Colon (tissue), 2 donors: ENCODE data around the gene ENGASE.

ENCODE experiments used
- FAIRE-seq: peaks from 2 replicates; lab custom pipeline; 2012; peaks lifted over from hg19 to GRCh38; lab: Jason Lieb, UNC
- donor health status: control.
- donor health status: control.

ENGASE gene

GRCh38 chr17:79080349-79080748 lies 5.7 kb downstream of the ENGASE start:
- no peak for FAIRE-seq

- no peak for FAIRE-seq
Observed at GRCh38 chr17:79080761-79081290, 6.2 kb downstream of the ENGASE start.

- FAIRE-seq = no peak
Observed at GRCh38 chr17:79081571-79082276, 7.1 kb downstream of the ENGASE start.

- no peak for FAIRE-seq
Observed at GRCh38 chr17:79082311-79083190, 7.9 kb downstream of the ENGASE start.

- no peak for FAIRE-seq
Observed at GRCh38 chr17:79083191-79083971, 8.8 kb downstream of the ENGASE start.

GRCh38 chr17:79084291-79085153 lies 9.9 kb downstream of the ENGASE start:
- no peak for FAIRE-seq

- no peak for FAIRE-seq
Observed at GRCh38 chr17:79085154-79085920, 10.7 kb downstream of the ENGASE start.

GRCh38 chr17:79085921-79086551 lies 11.4 kb downstream of the ENGASE start:
- FAIRE-seq = no peak

GRCh38 chr17:79086609-79087427 lies 12.2 kb downstream of the ENGASE start:
- FAIRE-seq = no peak

GRCh38 chr17:79087428-79088143 lies 13.0 kb downstream of the ENGASE start:
- no peak for FAIRE-seq

GRCh38 chr17:79088247-79088996 lies 13.8 kb downstream of the ENGASE start:
- no peak for FAIRE-seq

GRCh38 chr17:79088997-79089328 lies 14.3 kb downstream of the ENGASE start:
- FAIRE-seq = no peak

- no peak for FAIRE-seq
Observed at GRCh38 chr17:79089720-79090442, 15.3 kb downstream of the ENGASE start.

GRCh38 chr17:79090443-79091225 lies 16.0 kb downstream of the ENGASE start:
- no peak for FAIRE-seq

- no peak for FAIRE-seq
Observed at GRCh38 chr17:79091226-79091670, 16.6 kb downstream of the ENGASE start.

- no peak for FAIRE-seq
Observed at GRCh38 chr17:79092567-79092966, 17.9 kb downstream of the ENGASE start.
